HCT116 (cell line): Measurements from ENCODE around the gene HAT1. TPM values are rescaled to one million over a fixed set of nuclear protein-coding genes. Genes with fewer than 3 reads are reported as not detected.

Experiments
- ATAC-seq: fragments of 200-7000 bp; cut with Tn5 transposase; 2 replicates; pipeline ENCODE4 v1.9.1; 2020; ENCODE audit warnings: mild to moderate bottlenecking, moderate library complexity
- BruUV-seq: library from RNA; stranded (reverse); fragments of 400-500 nt; replicated peaks from 2 replicates; lab custom pipeline; 2021; lab: Mats Ljungman, UMichigan
- CTCF ChIA-PET: fragments of 300-600 bp; sonication (Branson Sonifier 250); formaldehyde crosslinking; loops from one replicate; lab custom pipeline; 2021; ENCODE audit warnings: antibody characterized with exemption; lab: Charles Lee
- POLR2A ChIA-PET: fragments of 300-600, 350-600 bp; sonication (Branson Sonifier 250); formaldehyde crosslinking; loops from one replicate; lab custom pipeline; 2021; ENCODE audit warnings: antibody characterized with exemption; lab: Charles Lee
- RAD21 ChIA-PET, 2 experiments: fragments of 300-600 bp; sonication (Branson Sonifier 250); formaldehyde crosslinking; loops; one replicate each; lab custom pipeline; 2023; ENCODE audit warnings: low total read pairs in 2 of 2; ENCODE audit not compliant: uncharacterized antibody in 2 of 2, unreplicated experiment in 2 of 2, low non-redundant PET in 1 of 2; lab: Charles Lee
- DNase-seq: peaks from one replicate; pipeline ENCODE4 v3.0.0-alpha.2; 2010; ENCODE audit warnings: low read depth, low spot score
- H2AFZ ChIP-seq: fragments of 200-600 bp; shearing (Covaris generic), sonication (generic); 2 replicates; pipeline ENCODE4 v1.6.1; 2017; ENCODE audit warnings: low read depth, mixed run types, mixed read lengths, antibody characterized with exemption, low read length; ENCODE audit not compliant: poor library complexity, severe bottlenecking
- H3K27ac ChIP-seq: 2 replicates; pipeline ENCODE4 v1.5.1; 2012; ENCODE audit warnings: low read depth, low read length
- H3K27me3 ChIP-seq: fragments of 200-600 bp; sonication (generic); 2 replicates; pipeline ENCODE4 v1.6.1; 2016; ENCODE audit warnings: mixed run types, low read length, mixed read lengths; ENCODE audit not compliant: insufficient read depth
- H3K36me3 ChIP-seq, 2 experiments: fragments of 200-500 bp in 1 of 2; fragments of 200-600 bp in 1 of 2; sonication (Bioruptor generic) in 1 of 2; sonication (generic) in 1 of 2; 2 replicates each; pipeline versions ENCODE4 v1.5.1 to v1.6.1; 2014 to 2016; ENCODE audit warnings: low read length in 2 of 2, inconsistent platforms in 1 of 2, mixed read lengths in 1 of 2, mixed run types in 1 of 2; ENCODE audit not compliant: insufficient read depth in 2 of 2, control insufficient read depth in 1 of 2
- H3K4me1 ChIP-seq, 2 experiments: fragments of 200-600 bp in 1 of 2; sonication (generic) in 1 of 2; 2 replicates each; pipeline versions ENCODE4 v1.5.1 to v1.6.1; 2012 to 2017; ENCODE audit warnings: low read length in 2 of 2, inconsistent platforms in 1 of 2, mild to moderate bottlenecking in 1 of 2, mixed read lengths in 1 of 2, mixed run types in 1 of 2, moderate library complexity in 1 of 2; ENCODE audit not compliant: insufficient read depth in 2 of 2, control insufficient read depth in 1 of 2
- H3K4me2 ChIP-seq: fragments of 200-600 bp; sonication (generic); 2 replicates; pipeline ENCODE4 v1.6.1; 2017; ENCODE audit warnings: mixed run types, low read length, mixed read lengths
- H3K4me3 ChIP-seq, 2 experiments: fragments of 200-600 bp in 1 of 2; sonication (generic) in 1 of 2; replicated peaks in 1 of 2; 2 replicates each; pipeline ENCODE4 v1.5.1; 2011 to 2016; ENCODE audit warnings: low read length in 2 of 2, control low read depth in 1 of 2, low read depth in 1 of 2, mild to moderate bottlenecking in 1 of 2, mixed read lengths in 1 of 2, mixed run types in 1 of 2
- H3K79me2 ChIP-seq: fragments of 200-600 bp; sonication (generic); 2 replicates; pipeline ENCODE4 v1.6.1; 2017; ENCODE audit warnings: mild to moderate bottlenecking, mixed run types, low read length, moderate library complexity, mixed read lengths; ENCODE audit not compliant: insufficient read depth
- H3K9ac ChIP-seq: fragments of 200-600 bp; sonication (generic); 2 replicates; pipeline ENCODE4 v1.6.1; 2016; ENCODE audit warnings: low read length, mixed read lengths
- H3K9me2 ChIP-seq: fragments of 200-600 bp; sonication (generic), shearing (Covaris generic); 2 replicates; pipeline ENCODE4 v1.6.1; 2017; ENCODE audit warnings: mixed run types, mild to moderate bottlenecking, moderate library complexity; ENCODE audit not compliant: insufficient read depth
- H3K9me3 ChIP-seq, 2 experiments: fragments of 200-500 bp in 1 of 2; fragments of 200-600 bp in 1 of 2; sonication (Bioruptor generic) in 1 of 2; sonication (generic) in 1 of 2; 2 replicates each; pipeline ENCODE4 v1.6.1; 2014 to 2017; ENCODE audit warnings: low read length in 2 of 2, mixed read lengths in 2 of 2, inconsistent platforms in 1 of 2, low read depth in 1 of 2, mild to moderate bottlenecking in 1 of 2, mixed run types in 1 of 2, moderate library complexity in 1 of 2; ENCODE audit not compliant: control insufficient read depth in 1 of 2, insufficient read depth in 1 of 2
- H4K20me1 ChIP-seq: fragments of 200-600 bp; sonication (generic), shearing (Covaris generic); 2 replicates; pipeline ENCODE4 v1.6.1; 2017; ENCODE audit warnings: mixed run types, mild to moderate bottlenecking, moderate library complexity; ENCODE audit not compliant: insufficient read depth
- CBX3 ChIP-seq: IDR thresholded peaks from 2 replicates; pipeline ENCODE4 v1.6.1; 2012; ENCODE audit warnings: low read depth
- CEBPB ChIP-seq: IDR thresholded peaks from 2 replicates; pipeline ENCODE4 v1.6.1; 2012; ENCODE audit warnings: low read depth
- EGR1 ChIP-seq: IDR thresholded peaks from 2 replicates; pipeline ENCODE4 v1.6.1; 2012; ENCODE audit warnings: low read depth
- EZH2 ChIP-seq: fragments of 200-600 bp; sonication (generic); IDR thresholded peaks from 2 replicates; pipeline ENCODE4 v1.6.1; 2017; ENCODE audit warnings: antibody characterized with exemption, mixed run types
- JUND ChIP-seq: IDR thresholded peaks from 2 replicates; pipeline ENCODE4 v1.6.1; 2012
- MAX ChIP-seq: IDR thresholded peaks from 2 replicates; pipeline ENCODE4 v1.6.1; 2012
- POLR2A ChIP-seq: IDR thresholded peaks from 2 replicates; pipeline ENCODE4 v1.7.0; 2011; ENCODE audit warnings: borderline replicate concordance; ENCODE audit not compliant: insufficient read depth, insufficient read length; ENCODE audit errors: extremely low read depth
- RAD21 ChIP-seq: IDR thresholded peaks from 2 replicates; pipeline ENCODE4 v1.6.1; 2012; ENCODE audit warnings: low read depth, mild to moderate bottlenecking
- SIN3A ChIP-seq: IDR thresholded peaks from 2 replicates; pipeline ENCODE4 v1.6.1; 2012; ENCODE audit warnings: low read depth
- TCF7L2 ChIP-seq: IDR thresholded peaks from 2 replicates; pipeline ENCODE4 v1.7.0; 2011; ENCODE audit warnings: borderline replicate concordance, inconsistent platforms; ENCODE audit not compliant: insufficient read depth, insufficient read length; ENCODE audit errors: extremely low read depth
- ZFX ChIP-seq: fragments of 450-650 bp; IDR thresholded peaks from 2 replicates; pipeline ENCODE4 v1.6.1; 2017
- intact Hi-C: fragments of 100-400 bp; cut with micrococcal nuclease; formaldehyde crosslinking; loops from 2 replicates; pipeline ENCODE4 v1.10.0; 2022
- total RNA-seq: library from RNA; stranded (reverse); gene quantifications from one replicate; pipeline ENCODE4 v1.2.1, GENCODE V29; 2021; ENCODE audit not compliant: unreplicated experiment
- TF ChIP-seq, protein P1 (sequence below), 3 experiments: fragments of 200-600 bp in 1 of 3; sonication (generic) in 1 of 3; IDR thresholded peaks in 2 of 3; conservative IDR thresholded peaks in 1 of 3; 2 replicates each; pipeline ENCODE4 v1.5.1; 2012 to 2017; ENCODE audit warnings: low read depth in 2 of 3, low read length in 2 of 3, antibody characterized with exemption in 1 of 3, borderline replicate concordance in 1 of 3, control low read depth in 1 of 3, mild to moderate bottlenecking in 1 of 3, mixed read lengths in 1 of 3, mixed run types in 1 of 3, moderate library complexity in 1 of 3; ENCODE audit not compliant: insufficient read depth in 1 of 3
- TF ChIP-seq, protein P2 (sequence below): IDR thresholded peaks from 2 replicates; pipeline ENCODE4 v1.6.1; 2012; ENCODE audit warnings: low read depth
- TF ChIP-seq, protein P3 (sequence below): IDR thresholded peaks from 2 replicates; pipeline ENCODE4 v1.6.1; 2012

HAT1 gene
- total RNA-seq, 1 experiment from 2014 or later: 72.6 TPM

GRCh38 chr2:171939743-171940071 lies 17.4 kb downstream of the HAT1 start (continued):
- TF ChIP-seq, protein P1, sequence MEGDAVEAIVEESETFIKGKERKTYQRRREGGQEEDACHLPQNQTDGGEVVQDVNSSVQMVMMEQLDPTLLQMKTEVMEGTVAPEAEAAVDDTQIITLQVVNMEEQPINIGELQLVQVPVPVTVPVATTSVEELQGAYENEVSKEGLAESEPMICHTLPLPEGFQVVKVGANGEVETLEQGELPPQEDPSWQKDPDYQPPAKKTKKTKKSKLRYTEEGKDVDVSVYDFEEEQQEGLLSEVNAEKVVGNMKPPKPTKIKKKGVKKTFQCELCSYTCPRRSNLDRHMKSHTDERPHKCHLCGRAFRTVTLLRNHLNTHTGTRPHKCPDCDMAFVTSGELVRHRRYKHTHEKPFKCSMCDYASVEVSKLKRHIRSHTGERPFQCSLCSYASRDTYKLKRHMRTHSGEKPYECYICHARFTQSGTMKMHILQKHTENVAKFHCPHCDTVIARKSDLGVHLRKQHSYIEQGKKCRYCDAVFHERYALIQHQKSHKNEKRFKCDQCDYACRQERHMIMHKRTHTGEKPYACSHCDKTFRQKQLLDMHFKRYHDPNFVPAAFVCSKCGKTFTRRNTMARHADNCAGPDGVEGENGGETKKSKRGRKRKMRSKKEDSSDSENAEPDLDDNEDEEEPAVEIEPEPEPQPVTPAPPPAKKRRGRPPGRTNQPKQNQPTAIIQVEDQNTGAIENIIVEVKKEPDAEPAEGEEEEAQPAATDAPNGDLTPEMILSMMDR (IDR thresholded peaks at IDR 0.05 in 2 of 3, conservative IDR thresholded peaks at IDR 0.05 in 1 of 3; ENCODE audit: borderline replicate concordance in 1 of 3, insufficient read depth in 1 of 3, low read depth in 2 of 3, low read length in 2 of 3): no peak
- TF ChIP-seq, protein P2, sequence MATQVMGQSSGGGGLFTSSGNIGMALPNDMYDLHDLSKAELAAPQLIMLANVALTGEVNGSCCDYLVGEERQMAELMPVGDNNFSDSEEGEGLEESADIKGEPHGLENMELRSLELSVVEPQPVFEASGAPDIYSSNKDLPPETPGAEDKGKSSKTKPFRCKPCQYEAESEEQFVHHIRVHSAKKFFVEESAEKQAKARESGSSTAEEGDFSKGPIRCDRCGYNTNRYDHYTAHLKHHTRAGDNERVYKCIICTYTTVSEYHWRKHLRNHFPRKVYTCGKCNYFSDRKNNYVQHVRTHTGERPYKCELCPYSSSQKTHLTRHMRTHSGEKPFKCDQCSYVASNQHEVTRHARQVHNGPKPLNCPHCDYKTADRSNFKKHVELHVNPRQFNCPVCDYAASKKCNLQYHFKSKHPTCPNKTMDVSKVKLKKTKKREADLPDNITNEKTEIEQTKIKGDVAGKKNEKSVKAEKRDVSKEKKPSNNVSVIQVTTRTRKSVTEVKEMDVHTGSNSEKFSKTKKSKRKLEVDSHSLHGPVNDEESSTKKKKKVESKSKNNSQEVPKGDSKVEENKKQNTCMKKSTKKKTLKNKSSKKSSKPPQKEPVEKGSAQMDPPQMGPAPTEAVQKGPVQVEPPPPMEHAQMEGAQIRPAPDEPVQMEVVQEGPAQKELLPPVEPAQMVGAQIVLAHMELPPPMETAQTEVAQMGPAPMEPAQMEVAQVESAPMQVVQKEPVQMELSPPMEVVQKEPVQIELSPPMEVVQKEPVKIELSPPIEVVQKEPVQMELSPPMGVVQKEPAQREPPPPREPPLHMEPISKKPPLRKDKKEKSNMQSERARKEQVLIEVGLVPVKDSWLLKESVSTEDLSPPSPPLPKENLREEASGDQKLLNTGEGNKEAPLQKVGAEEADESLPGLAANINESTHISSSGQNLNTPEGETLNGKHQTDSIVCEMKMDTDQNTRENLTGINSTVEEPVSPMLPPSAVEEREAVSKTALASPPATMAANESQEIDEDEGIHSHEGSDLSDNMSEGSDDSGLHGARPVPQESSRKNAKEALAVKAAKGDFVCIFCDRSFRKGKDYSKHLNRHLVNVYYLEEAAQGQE: no peak
- TF ChIP-seq MAX (no peak), JUND (no peak), ZFX (no peak), SIN3A (no peak), RAD21 (no peak), CEBPB (no peak), EZH2 (no peak)
- TF ChIP-seq, protein P3, sequence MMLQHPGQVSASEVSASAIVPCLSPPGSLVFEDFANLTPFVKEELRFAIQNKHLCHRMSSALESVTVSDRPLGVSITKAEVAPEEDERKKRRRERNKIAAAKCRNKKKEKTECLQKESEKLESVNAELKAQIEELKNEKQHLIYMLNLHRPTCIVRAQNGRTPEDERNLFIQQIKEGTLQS: no peak
- TF ChIP-seq, all 23 proteins: peak for 0

DNA sequence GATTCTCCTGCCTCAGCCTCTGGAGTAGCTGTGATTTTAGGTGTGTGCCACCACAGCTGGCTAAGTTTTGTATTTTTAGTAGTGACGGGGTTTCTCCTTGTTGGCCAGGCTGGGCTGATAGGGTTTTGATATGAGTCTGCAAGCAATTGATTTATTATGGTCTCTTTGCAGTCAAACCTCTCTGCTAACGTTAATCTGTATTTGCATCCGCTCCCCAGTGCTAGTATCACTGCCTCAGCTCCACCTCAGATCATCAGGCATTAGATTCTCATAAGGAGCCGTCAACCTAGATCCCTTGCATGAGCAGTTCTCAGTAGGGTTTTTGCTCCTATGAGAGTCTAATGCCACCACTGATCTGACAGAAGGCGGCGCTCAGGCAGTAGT lies 19.0 kb downstream of the HAT1 start:
- ChIA-PET CTCF (interaction anchor here (1.6 kb wide), 1 partner anchor 61 kb away, joined by 3 read pairs; no protein-coding TSS in a partner anchor), POLR2A (no interaction called here), RAD21 (no interaction called here)
- H3K9me3 ChIP-seq: no peaks in the 10 kb centered on the region
- no peaks in the 10 kb centered on the region; the same call in 1 of the 2 replicates for H4K20me1 ChIP-seq
- H3K79me2 ChIP-seq: peaks cover 97% of the 10 kb centered on the region
- no peak overlapping the region for H3K4me3 ChIP-seq
- H3K27ac ChIP-seq: no peak overlapping the region
- H3K9ac ChIP-seq: no peak overlapping the region
- no peaks in the 10 kb centered on the region for H3K27me3 ChIP-seq
- H2AFZ ChIP-seq: no peak overlapping the region
- no TSS peak for BruUV-seq
- no peaks in the 10 kb centered on the region for H3K36me3 ChIP-seq
- no peak overlapping the region for H3K4me2 ChIP-seq
- TF ChIP-seq POLR2A (no peak), RAD21 (no peak), EGR1 (no peak), TCF7L2 (no peak), CBX3 (no peak), CEBPB (no peak), JUND (no peak)
- TF ChIP-seq, protein P3: no peak
- TF ChIP-seq, protein P1 (IDR thresholded peaks at IDR 0.05 in 2 of 3, conservative IDR thresholded peaks at IDR 0.05 in 1 of 3; ENCODE audit: borderline replicate concordance in 1 of 3, insufficient read depth in 1 of 3, low read depth in 2 of 3, low read length in 2 of 3): no peak
- ATAC-seq (no peak), DNase-seq (no peak)
- H3K4me1 ChIP-seq: no peaks in the 10 kb centered on the region
- intact Hi-C loops: no loop called here
- no peaks in the 10 kb centered on the region for H3K9me2 ChIP-seq
